ENCODE results near the gene SKIC2.

SKIC2 gene

GRCh38 chr6:31945507-31946369, 13.2 kb upstream of the SKIC2 start, which contains the start of gene CFB:
Gene CFB, plus strand, starts transcription at chr6:31946095. Its CDS starts 127 bp downstream, at chr6:31946222.
- DNase-seq (ENCODE audit: low spot score): no peak

DNA sequence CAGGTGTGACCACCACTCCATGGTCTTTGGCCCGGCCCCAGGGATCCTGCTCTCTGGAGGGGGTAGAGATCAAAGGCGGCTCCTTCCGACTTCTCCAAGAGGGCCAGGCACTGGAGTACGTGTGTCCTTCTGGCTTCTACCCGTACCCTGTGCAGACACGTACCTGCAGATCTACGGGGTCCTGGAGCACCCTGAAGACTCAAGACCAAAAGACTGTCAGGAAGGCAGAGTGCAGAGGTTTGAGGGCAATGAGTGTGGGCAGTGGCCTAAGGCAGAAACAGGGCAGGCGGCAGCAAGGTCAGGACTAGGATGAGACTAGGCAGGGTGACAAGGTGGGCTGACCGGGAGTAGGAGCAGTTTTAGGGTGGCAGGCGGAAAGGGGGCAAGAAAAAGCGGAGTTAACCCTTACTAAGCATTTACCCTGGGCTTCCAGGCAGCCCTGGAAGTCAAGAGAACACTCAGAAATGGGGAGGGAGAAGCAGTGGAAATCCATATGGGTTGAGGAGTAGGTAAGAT, 12.5 kb upstream of the SKIC2 start:
- DNase-seq (ENCODE audit: low spot score): no peak

- no peak for DNase-seq (ENCODE audit: low spot score)
Observed at GRCh38 chr6:31947070-31947675, 11.8 kb upstream of the SKIC2 start.

DNA sequence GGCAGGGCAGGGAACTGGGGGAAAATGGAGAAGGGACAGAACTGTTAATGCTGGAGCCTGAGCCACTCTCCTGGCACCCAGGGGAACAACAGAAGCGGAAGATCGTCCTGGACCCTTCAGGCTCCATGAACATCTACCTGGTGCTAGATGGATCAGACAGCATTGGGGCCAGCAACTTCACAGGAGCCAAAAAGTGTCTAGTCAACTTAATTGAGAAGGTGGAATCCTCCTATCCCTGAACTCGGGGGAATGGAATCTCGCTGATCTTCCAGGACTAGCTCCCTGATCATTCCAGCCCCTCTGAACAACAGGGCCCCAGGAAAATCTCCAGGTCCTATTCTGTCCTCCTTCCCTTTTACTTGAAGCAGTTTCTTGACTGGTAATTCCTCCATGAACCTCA, 11.1 kb upstream of the SKIC2 start:
- DNase-seq (ENCODE audit: low spot score): no peak

DNA sequence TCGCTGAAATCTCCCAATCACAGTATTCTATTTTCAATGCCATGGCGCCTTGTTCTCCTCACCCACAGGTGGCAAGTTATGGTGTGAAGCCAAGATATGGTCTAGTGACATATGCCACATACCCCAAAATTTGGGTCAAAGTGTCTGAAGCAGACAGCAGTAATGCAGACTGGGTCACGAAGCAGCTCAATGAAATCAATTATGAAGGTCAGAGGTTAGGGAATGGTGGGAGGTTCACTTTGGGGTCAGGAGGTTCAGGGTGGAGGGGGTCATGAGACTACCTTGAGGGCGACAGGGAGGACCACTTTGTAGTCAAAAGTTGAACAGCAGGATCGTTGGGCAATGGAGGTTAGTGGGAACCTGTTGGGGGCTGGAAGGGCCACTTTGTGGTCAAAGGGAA, 10.7 kb upstream of the SKIC2 start:
- DNase-seq (ENCODE audit: low spot score): no peak

DNA sequence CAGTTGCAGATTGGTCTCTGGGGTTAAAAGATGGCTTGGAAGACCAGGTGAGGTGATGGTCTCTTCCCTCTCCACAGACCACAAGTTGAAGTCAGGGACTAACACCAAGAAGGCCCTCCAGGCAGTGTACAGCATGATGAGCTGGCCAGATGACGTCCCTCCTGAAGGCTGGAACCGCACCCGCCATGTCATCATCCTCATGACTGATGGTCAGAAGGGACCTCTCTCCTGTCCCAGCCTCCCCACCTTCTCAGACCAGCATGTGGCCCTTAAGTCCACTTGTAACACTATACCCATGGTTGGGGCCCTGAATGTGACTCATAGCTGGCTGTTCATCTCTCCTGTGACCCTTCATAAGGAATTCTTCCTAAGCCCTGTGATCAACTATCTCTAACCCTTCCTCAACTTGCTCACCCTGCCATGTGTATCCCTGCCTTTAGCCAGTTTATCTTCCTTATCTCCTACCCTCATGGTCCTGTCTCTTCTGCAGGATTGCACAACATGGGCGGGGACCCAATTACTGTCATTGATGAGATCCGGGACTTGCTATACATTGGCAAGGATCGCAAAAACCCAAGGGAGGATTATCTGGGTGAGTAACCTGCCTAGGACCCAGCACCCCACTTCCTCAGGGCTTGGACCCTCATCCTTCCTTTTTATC, 10.1 kb upstream of the SKIC2 start:
- no peak for DNase-seq (ENCODE audit: low spot score)

DNA sequence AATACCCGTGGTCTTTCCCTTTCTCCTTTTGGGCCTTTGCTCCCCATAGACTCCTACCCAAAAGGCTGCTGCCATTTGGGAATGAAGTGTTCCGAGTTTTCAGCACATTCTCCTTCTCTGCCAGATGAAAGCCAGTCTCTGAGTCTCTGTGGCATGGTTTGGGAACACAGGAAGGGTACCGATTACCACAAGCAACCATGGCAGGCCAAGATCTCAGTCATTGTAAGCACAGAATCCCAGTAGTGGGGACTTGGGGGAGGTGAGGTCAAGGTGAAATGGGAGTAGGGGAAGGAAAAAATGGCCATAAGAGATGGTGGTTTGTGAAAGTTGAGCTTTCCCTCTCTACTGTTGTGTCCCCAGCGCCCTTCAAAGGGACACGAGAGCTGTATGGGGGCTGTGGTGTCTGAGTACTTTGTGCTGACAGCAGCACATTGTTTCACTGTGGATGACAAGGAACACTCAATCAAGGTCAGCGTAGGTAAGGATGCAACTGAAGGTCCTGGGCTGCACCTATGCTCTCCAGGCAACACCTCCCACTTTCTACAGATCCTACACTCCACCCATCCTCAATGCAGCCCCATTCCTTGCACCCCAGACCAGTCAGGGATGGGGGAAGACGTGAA, 8.9 kb upstream of the SKIC2 start:
- DNase-seq (ENCODE audit: low spot score): no peak

GRCh38 chr6:31952140-31952805, 6.7 kb upstream of the SKIC2 start:
- DNase-seq (ENCODE audit: low spot score): peak; percentile 22

GRCh38 chr6:31952890-31953289, 6.1 kb upstream of the SKIC2 start:
- DNase-seq (ENCODE audit: low spot score): no peak

DNA sequence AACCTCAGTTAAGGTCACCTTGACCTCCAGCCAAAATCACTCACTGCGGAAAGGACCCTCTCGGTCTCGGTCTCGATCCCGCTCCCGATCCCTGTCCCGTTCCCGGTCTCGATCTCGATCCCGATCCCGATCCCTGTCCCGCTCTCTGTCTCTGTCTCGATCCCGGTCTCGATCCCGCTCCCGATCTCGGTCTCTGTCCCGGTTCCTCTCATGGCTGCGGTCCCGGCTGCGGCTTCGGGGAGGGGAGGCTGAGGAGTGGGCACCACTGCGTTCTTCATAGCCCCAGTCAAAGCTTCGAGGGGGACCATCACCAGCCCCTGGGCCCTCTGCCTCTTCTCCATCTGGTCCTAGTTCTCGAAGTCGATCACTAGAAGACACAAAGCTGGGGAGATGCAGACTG, 4.5 kb upstream of the SKIC2 start:
- DNase-seq (ENCODE audit: low spot score): no peak

DNA sequence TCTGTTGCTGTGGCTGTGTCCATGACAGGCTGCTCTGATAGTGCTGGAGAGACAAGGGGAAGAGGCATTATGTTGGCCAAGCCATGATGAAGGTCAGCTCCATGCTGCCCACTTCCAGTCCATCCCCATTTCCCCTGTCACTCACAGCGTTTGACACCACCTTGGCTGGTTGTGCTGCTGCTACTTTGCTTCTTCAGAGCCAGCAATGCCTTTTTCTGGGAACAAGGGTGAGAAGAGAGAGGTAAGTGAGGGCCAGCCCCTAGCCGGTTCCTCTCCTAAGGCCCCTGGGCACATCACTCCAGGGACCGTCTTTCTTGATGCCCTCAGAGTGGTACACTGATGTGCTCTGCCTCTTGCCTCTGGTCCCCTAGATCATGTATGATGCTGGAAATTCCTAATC, 2.2 kb upstream of the SKIC2 start:
- DNase-seq (ENCODE audit: low spot score): no peak

- DNase-seq (ENCODE audit: low spot score): no peak
Observed at GRCh38 chr6:31958412-31958740, 599 bp upstream of the SKIC2 start.

- no peak for DNase-seq (ENCODE audit: low spot score)
Observed at GRCh38 chr6:31961616-31962015, 2.6 kb downstream of the SKIC2 start.

DNA sequence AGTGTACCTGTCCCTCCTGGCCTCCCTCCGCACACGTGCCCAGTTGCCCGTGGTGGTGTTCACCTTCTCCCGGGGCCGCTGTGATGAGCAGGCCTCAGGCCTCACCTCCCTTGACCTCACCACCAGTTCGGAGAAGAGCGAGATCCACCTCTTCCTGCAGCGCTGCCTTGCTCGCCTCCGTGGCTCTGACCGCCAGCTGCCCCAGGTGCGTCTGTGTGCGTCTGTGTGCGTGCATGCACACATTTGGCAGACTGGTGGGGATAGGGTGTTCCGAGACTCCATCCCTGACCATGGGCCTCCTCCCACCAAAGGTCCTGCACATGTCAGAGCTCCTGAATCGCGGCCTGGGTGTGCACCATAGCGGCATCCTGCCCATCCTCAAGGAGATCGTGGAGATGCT, 4.9 kb downstream of the SKIC2 start:
- DNase-seq (ENCODE audit: low spot score): no peak

- no peak for DNase-seq (ENCODE audit: low spot score)
Observed at GRCh38 chr6:31965700-31966099, 6.7 kb downstream of the SKIC2 start.

DNA sequence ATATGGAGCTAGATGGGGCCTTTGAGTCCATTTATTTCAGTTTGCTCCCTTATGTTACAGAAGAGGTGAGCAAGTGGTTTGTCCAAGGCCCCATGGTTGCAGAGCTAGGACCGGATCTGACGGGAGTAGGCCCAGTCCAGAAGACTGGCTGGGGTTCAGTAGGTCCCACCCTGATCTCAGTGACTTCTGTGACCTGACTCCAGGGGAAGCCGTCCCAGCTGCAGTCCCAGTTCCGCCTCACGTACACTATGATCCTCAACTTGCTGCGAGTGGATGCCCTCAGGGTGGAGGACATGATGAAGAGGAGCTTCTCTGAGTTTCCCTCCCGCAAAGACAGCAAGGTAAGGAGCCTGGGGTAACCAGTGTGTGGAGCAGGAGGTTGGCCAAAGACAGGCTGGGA, 7.5 kb downstream of the SKIC2 start:
- no peak for DNase-seq (ENCODE audit: low spot score)

DNA sequence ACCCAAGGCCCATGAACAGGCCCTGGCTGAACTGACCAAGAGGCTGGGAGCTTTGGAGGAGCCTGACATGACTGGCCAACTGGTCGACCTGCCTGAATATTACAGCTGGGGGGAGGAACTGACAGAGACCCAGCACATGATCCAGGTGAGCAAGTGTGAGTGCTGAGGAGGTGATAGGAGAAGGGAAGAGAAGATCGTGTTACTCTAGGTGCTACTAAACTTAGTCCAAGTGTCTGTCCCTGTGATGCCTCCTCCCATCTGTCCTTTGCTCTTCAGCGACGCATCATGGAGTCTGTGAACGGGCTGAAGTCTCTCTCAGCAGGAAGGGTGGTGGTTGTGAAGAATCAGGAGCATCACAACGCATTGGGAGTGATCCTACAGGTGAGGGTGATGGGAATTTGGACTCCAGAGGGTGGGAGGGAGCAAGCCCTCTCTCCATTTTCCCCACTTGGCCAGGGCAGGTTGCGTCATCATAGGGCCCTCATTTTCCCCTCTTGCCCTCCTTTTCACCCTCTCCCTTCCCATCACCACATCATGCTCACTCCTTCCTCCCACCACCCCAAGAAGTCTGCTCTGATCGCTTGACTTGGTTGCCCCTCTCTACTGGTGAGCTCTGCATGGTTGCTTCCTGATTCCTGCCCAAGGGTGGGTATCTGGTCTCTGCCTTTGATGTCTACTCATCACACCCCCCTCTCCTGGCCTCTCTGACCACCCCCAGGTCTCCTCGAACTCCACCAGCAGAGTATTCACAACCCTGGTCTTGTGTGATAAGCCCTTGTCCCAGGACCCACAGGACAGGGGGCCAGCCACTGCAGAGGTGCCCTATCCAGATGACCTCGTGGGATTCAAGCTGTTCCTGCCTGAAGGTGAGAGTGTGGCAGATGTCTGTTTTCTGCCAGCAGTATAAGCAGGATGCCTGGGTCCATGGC, 8.3 kb downstream of the SKIC2 start:
- no peak for DNase-seq (ENCODE audit: low spot score)

DNA sequence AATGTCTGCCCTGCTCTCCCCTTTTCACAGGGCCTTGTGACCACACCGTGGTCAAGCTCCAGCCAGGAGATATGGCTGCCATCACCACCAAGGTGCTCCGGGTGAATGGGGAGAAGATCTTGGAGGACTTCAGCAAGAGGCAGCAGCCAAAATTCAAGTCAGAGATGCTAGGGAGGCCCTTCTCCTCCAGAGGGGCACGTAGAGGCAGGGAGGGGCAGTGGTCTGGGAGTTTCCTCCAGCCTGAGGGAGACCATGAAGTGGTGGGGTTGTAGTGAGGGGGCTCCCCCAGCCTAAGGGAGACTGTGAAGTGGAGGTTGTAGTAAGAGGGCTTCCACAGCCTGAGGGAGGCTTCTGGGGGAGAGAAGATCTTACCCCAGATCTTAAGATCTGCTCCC, 8.9 kb downstream of the SKIC2 start:
- DNase-seq (ENCODE audit: low spot score): no peak

GRCh38 chr6:31968326-31968725, 9.4 kb downstream of the SKIC2 start:
- no peak for DNase-seq (ENCODE audit: low spot score)

GRCh38 chr6:31968791-31969711, 10.1 kb downstream of the SKIC2 start:
- DNase-seq (ENCODE audit: low spot score): no peak

Data from activated CD4-positive, alpha-beta T cell treated with anti-CD3 and anti-CD28 coated beads, Interleukin-2, Interleukin-4, amounts not matched to agents 100 ng/mL and 50 ng/mL, durations not matched to agents 16 hours and 8 hours (primary cell).